GM12891 (cell line): ENCODE data around the gene TBC1D22A.

Experiments
- DNase-seq: peaks from one replicate; pipeline ENCODE4 v3.0.0; 2011; ENCODE audit warnings: low spot score; ENCODE audit not compliant: insufficient read length
- FAIRE-seq: peaks from 2 replicates; lab custom pipeline; 2011; peaks lifted over from hg19 to GRCh38; lab: Jason Lieb, UNC
- PAX5 ChIP-seq: IDR thresholded peaks from 2 replicates; pipeline ENCODE4 v1.6.1; 2011; ENCODE audit warnings: low read length, moderate library complexity, mild to moderate bottlenecking; ENCODE audit not compliant: insufficient read depth, severe bottlenecking
- POLR2A ChIP-seq: IDR thresholded peaks from 2 replicates; pipeline ENCODE4 v1.6.1; 2011; ENCODE audit warnings: low read depth, low read length, control low read depth
- POLR2AphosphoS5 ChIP-seq: IDR thresholded peaks from 2 replicates; pipeline ENCODE4 v1.6.1; 2011; ENCODE audit warnings: low read depth, low read length, control low read depth
- POU2F2 ChIP-seq: IDR thresholded peaks from 2 replicates; pipeline ENCODE4 v1.6.1; 2011; ENCODE audit warnings: low read depth, mild to moderate bottlenecking, control low read depth, low read length, moderate library complexity
- SPI1 ChIP-seq: IDR thresholded peaks from 2 replicates; pipeline ENCODE4 v1.6.1; 2011; ENCODE audit warnings: low read depth, low read length, control low read depth
- TAF1 ChIP-seq: IDR thresholded peaks from 2 replicates; pipeline ENCODE4 v1.6.1; 2011; ENCODE audit warnings: low read depth, low read length, control low read depth

The TBC1D22A gene

DNA sequence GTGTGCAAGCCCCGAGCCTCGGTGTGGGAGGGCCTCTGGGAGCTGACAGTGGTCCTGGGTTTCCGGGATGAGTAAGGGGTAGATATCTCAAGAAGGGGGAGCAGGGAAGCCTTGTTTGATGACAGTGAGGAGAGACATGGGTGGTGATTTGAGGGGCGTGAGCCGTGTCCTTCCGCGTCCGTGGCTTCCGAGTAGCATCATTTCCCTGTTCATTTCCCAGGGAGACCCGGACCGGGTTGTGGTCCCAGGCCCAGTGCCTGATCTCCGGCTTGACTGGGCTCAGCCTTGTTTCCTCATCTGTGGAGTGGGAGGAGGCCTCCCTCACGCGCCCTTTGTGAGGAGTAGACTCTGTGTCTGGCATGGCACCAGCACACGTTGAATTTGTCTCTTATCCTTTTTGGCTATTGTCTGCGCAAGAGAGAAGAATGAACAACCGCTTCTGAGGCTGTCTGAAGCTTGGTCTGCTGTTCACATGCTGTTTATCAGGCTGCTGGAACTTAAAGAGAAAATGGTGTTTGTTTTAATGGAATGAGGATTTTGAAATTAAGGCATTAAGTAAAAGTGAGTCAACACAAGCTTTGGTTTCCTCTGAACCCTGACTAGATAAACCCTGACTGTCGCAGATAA is 348.5 kb downstream of the TBC1D22A start:
- FAIRE-seq, result no peak
- DNase-seq, result no peak
- TF ChIP-seq POLR2A (no peak), POLR2AphosphoS5 (no peak), PAX5 (no peak), TAF1 (no peak), POU2F2 (no peak), SPI1 (no peak)

- TF ChIP-seq POLR2AphosphoS5, result no peak
- no peak for TF ChIP-seq POLR2A
- TF ChIP-seq PAX5, result no peak
- TF ChIP-seq SPI1, result no peak
- no peak for TF ChIP-seq TAF1
- TF ChIP-seq POU2F2, result no peak
- no peak for DNase-seq
- no peak for FAIRE-seq
Measured at GRCh38 chr22:47111626-47112581, 349.5 kb downstream of the TBC1D22A start.

GRCh38 chr22:47112582-47112965 is 350.1 kb downstream of the TBC1D22A start:
- no peak for FAIRE-seq
- TF ChIP-seq SPI1 (no peak), POLR2A (no peak), POU2F2 (no peak), TAF1 (no peak), PAX5 (no peak), POLR2AphosphoS5 (no peak)
- DNase-seq, result no peak

DNA sequence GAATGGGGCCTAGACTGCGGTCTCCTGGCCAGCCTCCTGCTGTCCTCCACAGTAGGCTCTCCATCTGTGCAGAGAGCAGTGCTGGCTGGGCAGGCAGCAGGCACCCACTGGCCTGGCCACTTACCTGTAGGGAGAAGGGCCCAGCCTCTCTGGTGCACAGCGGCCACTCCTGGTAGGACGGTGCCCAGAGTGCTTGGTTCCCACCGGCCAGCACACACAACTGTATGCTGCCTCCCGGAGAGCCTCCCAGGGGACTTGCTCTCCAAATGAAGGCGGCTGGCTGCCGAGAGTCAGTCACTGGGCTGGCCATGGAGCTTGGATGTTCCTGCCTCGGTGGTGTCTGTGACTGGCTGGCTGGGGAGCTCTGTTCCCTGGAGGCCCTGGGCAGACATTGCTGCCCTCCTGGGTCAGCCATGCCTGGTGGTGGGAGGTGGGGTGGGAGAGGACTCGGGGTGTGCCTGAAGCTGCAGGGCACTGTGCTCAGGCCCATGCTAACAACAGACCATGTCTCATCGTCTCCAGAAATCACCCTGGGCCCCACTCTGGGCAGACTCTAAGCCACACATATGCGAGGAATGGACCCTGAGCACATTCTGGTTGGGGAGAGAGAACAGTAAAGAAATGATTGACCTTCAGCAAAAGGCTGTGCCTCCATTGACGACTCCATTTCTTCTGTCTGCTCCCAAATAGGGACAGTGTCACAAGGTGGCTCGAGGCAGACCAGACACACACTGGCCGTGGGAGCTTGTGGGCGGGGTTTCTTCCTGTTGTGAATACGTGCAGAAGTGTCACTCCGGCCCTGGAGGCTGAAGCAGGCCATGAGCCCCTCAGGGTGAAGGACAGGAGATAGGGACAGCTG is 350.8 kb downstream of the TBC1D22A start:
- no peak for TF ChIP-seq POU2F2
- no peak for TF ChIP-seq PAX5
- TF ChIP-seq TAF1, result no peak
- no peak for TF ChIP-seq SPI1
- no peak for TF ChIP-seq POLR2A
- no peak for TF ChIP-seq POLR2AphosphoS5
- FAIRE-seq (no peak), DNase-seq (no peak)

- TF ChIP-seq SPI1 (no peak), POLR2AphosphoS5 (no peak), POLR2A (no peak), TAF1 (no peak), POU2F2 (no peak), PAX5 (no peak)
- FAIRE-seq (no peak), DNase-seq (no peak)
Measured at GRCh38 chr22:47113853-47114415, 351.5 kb downstream of the TBC1D22A start.

- TF ChIP-seq POLR2AphosphoS5 (no peak), PAX5 (no peak), POLR2A (no peak), TAF1 (no peak), POU2F2 (no peak), SPI1 (no peak)
- FAIRE-seq (no peak), DNase-seq (no peak)
Measured at GRCh38 chr22:47114813-47115517, 352.5 kb downstream of the TBC1D22A start.

DNA sequence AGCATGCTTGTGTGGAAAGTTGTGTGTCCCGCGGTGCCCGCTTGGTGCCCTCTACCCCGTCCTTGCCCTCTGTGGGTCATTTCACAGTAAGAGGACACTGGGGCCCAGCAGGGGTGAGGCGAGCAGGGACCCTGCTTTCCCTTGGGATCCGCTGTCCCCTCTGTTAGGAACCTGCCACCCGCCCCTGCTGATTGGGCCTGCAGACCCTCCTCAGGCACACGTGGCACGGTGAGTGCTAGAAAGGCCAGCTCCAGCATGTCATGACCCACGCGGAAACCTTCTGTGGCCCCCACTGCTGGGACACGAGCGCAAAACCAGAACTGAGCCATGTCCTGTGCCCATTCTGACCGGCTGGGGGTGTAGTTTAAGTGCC is 353.1 kb downstream of the TBC1D22A start:
- FAIRE-seq (no peak), DNase-seq (no peak)

DNA sequence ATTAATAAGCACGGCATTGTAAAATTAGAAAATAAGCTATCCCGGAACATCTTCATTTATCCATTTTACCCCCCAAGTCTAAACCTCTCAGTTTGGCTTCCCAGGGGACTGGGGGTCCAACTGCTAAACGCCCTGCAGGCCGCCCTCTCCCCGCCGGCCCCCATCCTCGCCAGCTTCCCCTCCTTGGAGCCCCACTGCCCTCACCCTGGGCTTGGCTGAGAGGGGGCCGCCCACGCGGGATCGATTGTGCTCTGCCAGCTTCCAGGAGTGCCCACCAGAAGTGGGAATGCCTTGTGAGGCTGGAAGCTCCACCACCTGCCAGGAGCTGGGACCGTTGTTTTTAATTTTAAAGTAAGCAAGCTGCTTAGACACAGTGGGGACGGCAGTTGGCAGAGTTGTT is 353.5 kb downstream of the TBC1D22A start:
- DNase-seq (no peak), FAIRE-seq (no peak)
- TF ChIP-seq SPI1 (no peak), TAF1 (no peak), POLR2AphosphoS5 (no peak), POLR2A (no peak), PAX5 (no peak), POU2F2 (no peak)

More for the DNA sequence above, 353.1 kb downstream of the TBC1D22A start:
- TF ChIP-seq POLR2A (no peak), SPI1 (no peak), TAF1 (no peak), POLR2AphosphoS5 (no peak), POU2F2 (no peak), PAX5 (no peak)
